Caco-2 (cell line): ENCODE data around the gene EN2. TPM values are rescaled to one million over a fixed set of nuclear protein-coding genes. Genes with fewer than 3 reads are reported as not detected.

ENCODE experiments used
- BruUV-seq: library from RNA; stranded (reverse); fragments of 400-500 nt; replicated peaks from 2 replicates; lab custom pipeline; 2021; lab: Mats Ljungman, UMichigan
- CTCF ChIA-PET: fragments of 300-600 bp; sonication (Branson Sonifier 250); formaldehyde crosslinking; loops from one replicate; lab custom pipeline; 2022; ENCODE audit warnings: antibody characterized with exemption; lab: Charles Lee
- POLR2A ChIA-PET: fragments of 300-600 bp; sonication (Branson Sonifier 250); formaldehyde crosslinking; loops from one replicate; lab custom pipeline; 2022; ENCODE audit warnings: antibody characterized with exemption; lab: Charles Lee
- DNase-seq, 2 experiments: peaks; one replicate each; pipeline versions ENCODE4 v3.0.0 to v3.0.0-alpha.2; 2020 to 2022
- H3K27me3 ChIP-seq: replicated peaks from 2 replicates; pipeline ENCODE4 v1.6.0; 2011; ENCODE audit warnings: low read length; ENCODE audit not compliant: control insufficient read depth, insufficient read depth
- H3K36me3 ChIP-seq: 2 replicates; pipeline ENCODE4 v1.5.1; 2011; ENCODE audit warnings: low read length; ENCODE audit not compliant: control insufficient read depth, insufficient read depth
- H3K4me1 ChIP-seq: fragments of 250-450 bp; sonication (Bioruptor Pico); 2 replicates; pipeline ENCODE4 v1.5.1; 2020; ENCODE audit warnings: mild to moderate bottlenecking
- H3K4me3 ChIP-seq: 2 replicates; pipeline ENCODE4 v1.5.1; 2011; ENCODE audit warnings: low read depth, mild to moderate bottlenecking, control low read depth, low read length
- H3K9me3 ChIP-seq: fragments of 250-450 bp; sonication (Bioruptor Pico); 2 replicates; pipeline ENCODE4 v1.5.1; 2020; ENCODE audit warnings: mild to moderate bottlenecking, moderate library complexity
- H3K27ac Mint-ChIP-seq: one replicate; pipeline ENCODE4 v1.8.0; 2022; ENCODE audit warnings: mixed read lengths; ENCODE audit not compliant: unreplicated experiment
- H3K27me3 Mint-ChIP-seq: one replicate; pipeline ENCODE4 v1.8.0; 2022; ENCODE audit warnings: mixed read lengths; ENCODE audit not compliant: insufficient read depth, unreplicated experiment
- H3K36me3 Mint-ChIP-seq: one replicate; pipeline ENCODE4 v1.8.0; 2022; ENCODE audit warnings: mild to moderate bottlenecking, mixed read lengths; ENCODE audit not compliant: insufficient read depth, unreplicated experiment
- H3K4me1 Mint-ChIP-seq: one replicate; pipeline ENCODE4 v1.8.0; 2022; ENCODE audit warnings: low read depth, mixed read lengths; ENCODE audit not compliant: unreplicated experiment
- H3K4me3 Mint-ChIP-seq: one replicate; pipeline ENCODE4 v1.8.0; 2022; ENCODE audit warnings: mild to moderate bottlenecking, moderate library complexity, mixed read lengths; ENCODE audit not compliant: unreplicated experiment
- H3K9me3 Mint-ChIP-seq: one replicate; pipeline ENCODE4 v1.8.0; 2022; ENCODE audit warnings: mixed read lengths; ENCODE audit not compliant: unreplicated experiment
- CTCF ChIP-seq, 2 experiments: fragments of 200-600 bp in 1 of 2; IDR thresholded peaks; 1 replicate in 1 of 2; 2 replicates in 1 of 2; pipeline versions ENCODE4 v1.5.1 to v1.8.0; 2011 to 2022; ENCODE audit warnings: antibody characterized with exemption in 1 of 2, control low read depth in 1 of 2, inconsistent platforms in 1 of 2, low read depth in 1 of 2, low read length in 1 of 2, mild to moderate bottlenecking in 1 of 2, moderate library complexity in 1 of 2; ENCODE audit not compliant: insufficient read depth in 1 of 2, severe bottlenecking in 1 of 2, unreplicated experiment in 1 of 2
- intact Hi-C: fragments of 100-400 bp; cut with micrococcal nuclease; formaldehyde crosslinking; loops from one replicate; pipeline ENCODE4 v1.10.0; 2022; ENCODE audit not compliant: unreplicated experiment
- total RNA-seq: library from RNA; stranded (reverse); gene quantifications from 2 replicates; pipeline ENCODE4 v1.2.3, GENCODE V29; 2022

Gene EN2
- total RNA-seq, 1 experiment from 2014 or later, result 1.5 TPM

- intact Hi-C loops, result no loop called here
- Histone ChIP-seq H3K4me1 (no peaks in the 10 kb centered on the region), H3K4me3 (no peak overlapping the region), H3K36me3 (no peaks in the 10 kb centered on the region), H3K27me3 (no peaks in the 10 kb centered on the region), H3K9me3 (no peaks in the 10 kb centered on the region)
- no peak for TF ChIP-seq CTCF (IDR thresholded peaks at IDR 0.05; ENCODE audit: insufficient read depth in 1 of 2, low read depth in 1 of 2, low read length in 1 of 2, severe bottlenecking in 1 of 2, unreplicated experiment in 1 of 2)
- Mint-ChIP-seq H3K27ac (no peak overlapping the region), H3K4me1 (peaks cover 8% of the 10 kb centered on the region), H3K27me3 (peaks cover 8% of the 10 kb centered on the region), H3K9me3 (no peaks in the 10 kb centered on the region), H3K4me3 (no peak overlapping the region), H3K36me3 (peaks cover 10% of the 10 kb centered on the region)
- BruUV-seq, result no TSS peak
- ChIA-PET CTCF (no interaction called here), POLR2A (no interaction called here)
- DNase-seq, result no peak
Measured at GRCh38 chr7:155410431-155410830, 47.5 kb upstream of the EN2 start.

GRCh38 chr7:155411718-155412415 lies 46.1 kb upstream of the EN2 start:
- intact Hi-C loops, result loop anchor here (1.0 to 2.0 kb wide), 2 partner anchors 114 to 357 kb away; no protein-coding TSS in a partner anchor
- DNase-seq, result no peak
- Histone ChIP-seq H3K4me1 (no peaks in the 10 kb centered on the region), H3K9me3 (no peaks in the 10 kb centered on the region), H3K36me3 (no peaks in the 10 kb centered on the region), H3K4me3 (no peak overlapping the region), H3K27me3 (no peaks in the 10 kb centered on the region)
- Mint-ChIP-seq H3K27me3 (peaks cover under 1% of the 10 kb centered on the region), H3K9me3 (no peaks in the 10 kb centered on the region), H3K4me3 (no peak overlapping the region), H3K4me1 (no peaks in the 10 kb centered on the region), H3K36me3 (peaks cover 4% of the 10 kb centered on the region), H3K27ac (no peak overlapping the region)
- POLR2A ChIA-PET, result no interaction called here
- TF ChIP-seq CTCF (IDR thresholded peaks at IDR 0.05; ENCODE audit: insufficient read depth in 1 of 2, low read depth in 1 of 2, low read length in 1 of 2, severe bottlenecking in 1 of 2, unreplicated experiment in 1 of 2), result no peak
- CTCF ChIA-PET, result no interaction called here
- BruUV-seq, result no TSS peak

- Mint-ChIP-seq H3K4me3 (no peak overlapping the region), H3K9me3 (no peaks in the 10 kb centered on the region), H3K36me3 (peaks cover 4% of the 10 kb centered on the region), H3K4me1 (no peaks in the 10 kb centered on the region), H3K27me3 (no peaks in the 10 kb centered on the region), H3K27ac (no peak overlapping the region)
- no TSS peak for BruUV-seq
- Histone ChIP-seq H3K9me3 (no peaks in the 10 kb centered on the region), H3K4me1 (no peaks in the 10 kb centered on the region), H3K4me3 (no peak overlapping the region), H3K36me3 (no peaks in the 10 kb centered on the region), H3K27me3 (no peaks in the 10 kb centered on the region)
- CTCF ChIA-PET, result no interaction called here
- TF ChIP-seq CTCF (IDR thresholded peaks at IDR 0.05; ENCODE audit: insufficient read depth in 1 of 2, low read depth in 1 of 2, low read length in 1 of 2, severe bottlenecking in 1 of 2, unreplicated experiment in 1 of 2), result peak; percentile 84
- DNase-seq, result peak; percentile 69 to 74
- intact Hi-C loops, result loop anchor here (1.0 to 2.0 kb wide), 2 partner anchors 114 to 356 kb away; no protein-coding TSS in a partner anchor
- POLR2A ChIA-PET, result no interaction called here
Measured at GRCh38 chr7:155412416-155413253, 45.3 kb upstream of the EN2 start.
